Trophoblast cell (in vitro differentiated cells and primary cell): Measurements from ENCODE around the gene PHAF1.

Experiments
- DNase-seq, 2 donors: peaks; one replicate each; pipeline ENCODE4 v3.0.0-alpha.2; 2016
- H2AFZ ChIP-seq: 2 replicates; pipeline ENCODE4 v1.6.1; 2013; ENCODE audit warnings: low read length, moderate library complexity, mild to moderate bottlenecking; ENCODE audit not compliant: insufficient read depth, poor library complexity
- H2AK5ac ChIP-seq: 2 replicates; pipeline ENCODE4 v1.6.1; 2013; ENCODE audit warnings: mild to moderate bottlenecking, low read length
- H2BK120ac ChIP-seq: 2 replicates; pipeline ENCODE4 v1.6.1; 2013; ENCODE audit warnings: low read length, mild to moderate bottlenecking, moderate library complexity; ENCODE audit not compliant: insufficient read depth, poor library complexity
- H2BK12ac ChIP-seq: 2 replicates; pipeline ENCODE4 v1.6.1; 2013; ENCODE audit warnings: mild to moderate bottlenecking, low read length, moderate library complexity
- H2BK5ac ChIP-seq: 2 replicates; pipeline ENCODE4 v1.6.1; 2013; ENCODE audit warnings: low read length, low read depth, moderate library complexity, mild to moderate bottlenecking; ENCODE audit not compliant: poor library complexity
- H3K14ac ChIP-seq: 2 replicates; pipeline ENCODE4 v1.6.1; 2013; ENCODE audit warnings: mild to moderate bottlenecking, low read length
- H3K18ac ChIP-seq: 2 replicates; pipeline ENCODE4 v1.6.1; 2013; ENCODE audit warnings: mild to moderate bottlenecking, low read length
- H3K23ac ChIP-seq: 2 replicates; pipeline ENCODE4 v1.6.1; 2013; ENCODE audit warnings: low read length
- H3K27ac ChIP-seq: 2 replicates; pipeline ENCODE4 v1.5.1; 2013; ENCODE audit warnings: low read depth, mild to moderate bottlenecking, inconsistent platforms, low read length, moderate library complexity
- H3K27me3 ChIP-seq: 2 replicates; pipeline ENCODE4 v1.6.1; 2013; ENCODE audit warnings: inconsistent platforms, mild to moderate bottlenecking, low read length, moderate library complexity; ENCODE audit not compliant: insufficient read depth
- H3K36me3 ChIP-seq, 2 experiments: 1 replicate in 1 of 2; 2 replicates in 1 of 2; pipeline ENCODE4 v1.6.1; 2013; ENCODE audit warnings: low read length in 2 of 2, mild to moderate bottlenecking in 2 of 2, moderate library complexity in 1 of 2; ENCODE audit not compliant: insufficient read depth in 2 of 2, control insufficient read depth in 1 of 2
- H3K4ac ChIP-seq: 2 replicates; pipeline ENCODE4 v1.6.1; 2013; ENCODE audit warnings: low read depth, mild to moderate bottlenecking, low read length, moderate library complexity
- H3K4me1 ChIP-seq, 2 experiments: 1 replicate in 1 of 2; 2 replicates in 1 of 2; pipeline ENCODE4 v1.6.1; 2013; ENCODE audit warnings: low read length in 2 of 2, mild to moderate bottlenecking in 2 of 2, moderate library complexity in 1 of 2; ENCODE audit not compliant: insufficient read depth in 2 of 2, control insufficient read depth in 1 of 2
- H3K4me2 ChIP-seq: 2 replicates; pipeline ENCODE4 v1.6.1; 2013; ENCODE audit warnings: inconsistent platforms, mild to moderate bottlenecking, low read length, moderate library complexity
- H3K4me3 ChIP-seq: 2 replicates; pipeline ENCODE4 v1.5.1; 2013; ENCODE audit warnings: mild to moderate bottlenecking, low read depth, low read length, inconsistent platforms
- H3K79me1 ChIP-seq: one replicate; pipeline ENCODE4 v1.6.1; 2013; ENCODE audit warnings: low read length
- H3K79me2 ChIP-seq: 2 replicates; pipeline ENCODE4 v1.6.1; 2013; ENCODE audit warnings: low read length, mild to moderate bottlenecking; ENCODE audit not compliant: control insufficient read depth, insufficient read depth, poor library complexity
- H3K9ac ChIP-seq: 2 replicates; pipeline ENCODE4 v1.6.1; 2013; ENCODE audit warnings: mild to moderate bottlenecking, low read length
- H3K9me3 ChIP-seq: 2 replicates; pipeline ENCODE4 v1.6.1; 2013; ENCODE audit warnings: low read depth, mild to moderate bottlenecking, control low read depth, inconsistent platforms, low read length; ENCODE audit not compliant: insufficient read depth
- H4K12ac ChIP-seq: 2 replicates; pipeline ENCODE4 v1.6.1; 2013; ENCODE audit warnings: low read depth, mild to moderate bottlenecking, low read length, moderate library complexity
- H4K8ac ChIP-seq: 2 replicates; pipeline ENCODE4 v1.6.1; 2013; ENCODE audit warnings: low read depth, mild to moderate bottlenecking, low read length, moderate library complexity
- H4K91ac ChIP-seq: one replicate; pipeline ENCODE4 v1.6.1; 2013; ENCODE audit warnings: low read depth, mild to moderate bottlenecking, low read length, moderate library complexity
- WGBS: extraction: QIAGEN DNeasy Blood & Tissue Kit; methylation state at CpG from one replicate; pipeline ENCODE4 v1.1.7; 2013; ENCODE audit warnings: missing lambda C conversion rate; ENCODE audit not compliant: insufficient read length, insufficient coverage; ENCODE audit errors: extremely low coverage; 5-methylcytosine and 5-hydroxymethylcytosine counted together

The PHAF1 gene

GRCh38 chr16:67191411-67191994 is 81.8 kb downstream of the PHAF1 start:
- no peak overlapping the region for H3K9ac ChIP-seq
- H4K12ac ChIP-seq: no peak overlapping the region
- no CpG with 5 or more reads among the region's 9 CpGs for WGBS
- peak overlapping the region; percentile 58 for H3K4me2 ChIP-seq
- H2AFZ ChIP-seq: no peak overlapping the region
- H3K4ac ChIP-seq: no peak overlapping the region
- H3K23ac ChIP-seq: no peak overlapping the region
- DNase-seq: peak in 1 of 2 donors; percentile 81
- no peak overlapping the region for H2BK5ac ChIP-seq
- H3K9me3 ChIP-seq: no peaks in the 10 kb centered on the region
- no peak overlapping the region for H3K27ac ChIP-seq
- no peak overlapping the region for H4K91ac ChIP-seq
- no peaks in the 10 kb centered on the region for H3K27me3 ChIP-seq
- H3K18ac ChIP-seq: no peak overlapping the region
- H2BK120ac ChIP-seq: no peak overlapping the region
- H2AK5ac ChIP-seq: no peak overlapping the region
- H3K4me3 ChIP-seq: no peak overlapping the region
- peaks cover 10% of the 10 kb centered on the region for H3K79me1 ChIP-seq
- H3K79me2 ChIP-seq: peaks cover 12% of the 10 kb centered on the region
- no peak overlapping the region for H3K14ac ChIP-seq
- no peak overlapping the region for H2BK12ac ChIP-seq
- H3K4me1 ChIP-seq: peaks cover 21 to 23% of the 10 kb centered on the region in 2 experiments
- H4K8ac ChIP-seq: peak overlapping the region; percentile 45
- H3K36me3 ChIP-seq: peaks cover 30 to 33% of the 10 kb centered on the region in 2 experiments

DNA sequence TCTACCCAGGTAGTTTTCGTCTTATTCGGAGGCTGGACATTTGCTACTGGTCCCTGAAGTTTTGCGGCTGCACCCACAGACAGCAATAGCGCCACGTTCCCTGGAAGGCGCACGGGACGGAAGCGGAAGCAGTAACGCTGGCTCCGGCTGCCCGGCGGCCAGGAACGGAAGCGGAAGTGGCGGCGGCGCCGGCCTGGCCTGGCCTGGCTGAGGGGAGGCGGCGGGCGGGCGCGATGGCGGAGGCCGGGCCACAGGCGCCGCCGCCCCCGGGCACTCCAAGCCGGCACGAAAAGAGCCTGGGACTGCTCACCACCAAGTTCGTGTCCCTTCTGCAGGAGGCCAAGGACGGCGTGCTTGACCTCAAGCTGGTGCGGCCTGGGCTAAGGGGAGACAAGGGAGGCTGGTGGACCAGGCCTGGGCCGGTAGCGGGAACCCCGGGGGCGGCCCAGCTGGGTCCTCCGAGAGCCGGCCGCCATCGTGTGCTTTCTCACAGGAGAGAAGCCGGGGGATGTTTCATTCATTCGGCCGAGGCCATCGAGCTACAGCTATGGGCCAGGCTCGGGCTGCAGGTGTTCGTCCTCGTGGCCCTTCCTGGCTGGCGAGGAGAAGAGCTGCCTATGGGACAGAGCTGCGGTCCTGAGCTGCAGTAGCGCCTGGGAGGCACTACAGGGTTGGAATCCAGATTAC is 82.4 kb downstream of the PHAF1 start, which contains the start of gene E2F4:
TSS of gene E2F4 (plus strand) at position 161 of the 687 bp plus-strand sequence. CDS start at position 234, 73 bp downstream.
- Histone ChIP-seq H3K36me3 (peaks cover 36 to 38% of the 10 kb centered on the region in 2 experiments), H3K27me3 (no peaks in the 10 kb centered on the region), H2AK5ac (peak within 1 kb of the TSS; percentile 98), H2BK12ac (peak within 1 kb of the TSS; percentile 59), H3K18ac (peak within 1 kb of the TSS; percentile 94), H3K23ac (no peak within 1 kb of the TSS), H3K4me1 (peaks cover 16 to 18% of the 10 kb centered on the region in 2 experiments), H2AFZ (peak within 1 kb of the TSS; percentile 72), H3K79me1 (peaks cover 9% of the 10 kb centered on the region), H3K79me2 (peaks cover 11% of the 10 kb centered on the region), H2BK120ac (peak within 1 kb of the TSS; percentile 81), H3K4me2 (peak within 1 kb of the TSS; percentile 79), H3K4me3 (peak within 1 kb of the TSS; percentile 98), H4K91ac (peak within 1 kb of the TSS; percentile 87), H3K9me3 (no peaks in the 10 kb centered on the region), H3K27ac (peak within 1 kb of the TSS; percentile 48), H2BK5ac (peak within 1 kb of the TSS; percentile 80), H4K12ac (peak within 1 kb of the TSS; percentile 97), H3K9ac (peak within 1 kb of the TSS; percentile 98), H3K14ac (peak within 1 kb of the TSS; percentile 92), H4K8ac (peak within 1 kb of the TSS; percentile 96), H3K4ac (peak within 1 kb of the TSS; percentile 99)
- DNase-seq: peak; percentile 85 to 93
- no CpG with 5 or more reads among the region's 54 CpGs for WGBS

- H3K4me1 ChIP-seq: peaks cover 13 to 18% of the 10 kb centered on the region in 2 experiments
- H3K27me3 ChIP-seq: no peaks in the 10 kb centered on the region
- no peak overlapping the region for H2BK12ac ChIP-seq
- peak overlapping the region; percentile 99 for H3K4ac ChIP-seq
- no peak overlapping the region for H2BK5ac ChIP-seq
- peak overlapping the region; percentile 87 for H4K91ac ChIP-seq
- H3K4me2 ChIP-seq: peak overlapping the region; percentile 79
- no peak overlapping the region for H3K27ac ChIP-seq
- peak overlapping the region; percentile 97 for H4K12ac ChIP-seq
- no peak overlapping the region for H2AFZ ChIP-seq
- H3K36me3 ChIP-seq: peaks cover 44 to 46% of the 10 kb centered on the region in 2 experiments
- H3K9me3 ChIP-seq: no peaks in the 10 kb centered on the region
- peak overlapping the region; percentile 81 for H2BK120ac ChIP-seq
- peak overlapping the region; percentile 94 for H3K18ac ChIP-seq
- peak overlapping the region; percentile 98 for H2AK5ac ChIP-seq
- no peak for DNase-seq
- no CpG with 5 or more reads among the region's 17 CpGs for WGBS
- peak overlapping the region; percentile 96 for H4K8ac ChIP-seq
- H3K14ac ChIP-seq: peak overlapping the region; percentile 92
- H3K79me2 ChIP-seq: peaks cover 10% of the 10 kb centered on the region
- H3K23ac ChIP-seq: no peak overlapping the region
- H3K4me3 ChIP-seq: peak overlapping the region; percentile 98
- H3K9ac ChIP-seq: peak overlapping the region; percentile 98
- peaks cover 7% of the 10 kb centered on the region for H3K79me1 ChIP-seq
Measured at GRCh38 chr16:67192781-67193361, 83.1 kb downstream of the PHAF1 start.

DNA sequence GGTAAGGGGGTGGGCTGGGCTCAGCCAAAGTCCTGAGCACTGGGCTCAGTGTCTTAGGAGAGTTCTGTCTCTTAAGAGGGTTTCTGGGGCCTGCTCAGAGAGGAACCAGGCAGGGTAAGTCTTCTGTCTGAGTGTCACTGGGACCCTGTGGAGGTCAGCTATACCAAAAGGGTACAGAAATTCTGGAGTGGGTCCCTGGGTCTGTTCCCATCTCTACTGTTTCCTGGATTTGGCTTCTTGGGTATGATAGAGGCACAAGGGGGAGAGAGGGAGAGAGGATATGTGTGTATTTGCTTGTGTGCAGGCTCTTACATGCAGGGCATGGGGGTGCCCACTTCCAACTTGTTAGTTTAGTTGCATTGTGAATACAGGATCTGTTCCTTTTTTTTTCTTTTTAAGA is 83.8 kb downstream of the PHAF1 start:
- no peak overlapping the region for H3K23ac ChIP-seq
- H4K8ac ChIP-seq: no peak overlapping the region
- H3K4me3 ChIP-seq: no peak overlapping the region
- H3K9me3 ChIP-seq: no peaks in the 10 kb centered on the region
- H3K9ac ChIP-seq: no peak overlapping the region
- no peak overlapping the region for H2BK12ac ChIP-seq
- no peak overlapping the region for H3K27ac ChIP-seq
- no peaks in the 10 kb centered on the region for H3K27me3 ChIP-seq
- peak overlapping the region; percentile 99 for H3K4ac ChIP-seq
- H4K12ac ChIP-seq: no peak overlapping the region
- peaks cover 10% of the 10 kb centered on the region for H3K79me1 ChIP-seq
- no peak overlapping the region for H2AK5ac ChIP-seq
- peaks cover 10% of the 10 kb centered on the region for H3K79me2 ChIP-seq
- H3K18ac ChIP-seq: no peak overlapping the region
- H2AFZ ChIP-seq: no peak overlapping the region
- H4K91ac ChIP-seq: no peak overlapping the region
- peaks cover 13 to 23% of the 10 kb centered on the region in 2 experiments for H3K4me1 ChIP-seq
- H2BK120ac ChIP-seq: no peak overlapping the region
- DNase-seq: no peak
- H3K36me3 ChIP-seq: peaks cover 50 to 52% of the 10 kb centered on the region in 2 experiments
- H3K4me2 ChIP-seq: peak overlapping the region; percentile 79
- H2BK5ac ChIP-seq: no peak overlapping the region
- no peak overlapping the region for H3K14ac ChIP-seq
